Islet of Langerhans (tissue), 1 donor: ENCODE data around the gene GNGT2.

Experiments used
- FAIRE-seq: peaks from one replicate; lab custom pipeline; 2011; peaks lifted over from hg19 to GRCh38; lab: Jason Lieb, UNC

GNGT2 gene

GRCh38 chr17:49168706-49169105 lies 41.7 kb downstream of the GNGT2 start:
- FAIRE-seq, result no peak

GRCh38 chr17:49165143-49165542 lies 45.2 kb downstream of the GNGT2 start:
- FAIRE-seq, result no peak

- no peak for FAIRE-seq
Observed at GRCh38 chr17:49162866-49163265, 47.5 kb downstream of the GNGT2 start.

- FAIRE-seq, result no peak
Observed at GRCh38 chr17:49157784-49158183, 52.6 kb downstream of the GNGT2 start.

GRCh38 chr17:49156256-49156655 lies 54.1 kb downstream of the GNGT2 start:
- no peak for FAIRE-seq
